ENCODE data around the gene CCSAP. TPM values are rescaled to one million over a fixed set of nuclear protein-coding genes. Genes with fewer than 3 reads are reported as not detected.

CCSAP gene
- total and polyA plus RNA-seq, 2 of the 13 experiments (the other 11 are each of a cell fraction or from before 2014, with no cell fraction given): 3.7 to 9.0 TPM

DNA sequence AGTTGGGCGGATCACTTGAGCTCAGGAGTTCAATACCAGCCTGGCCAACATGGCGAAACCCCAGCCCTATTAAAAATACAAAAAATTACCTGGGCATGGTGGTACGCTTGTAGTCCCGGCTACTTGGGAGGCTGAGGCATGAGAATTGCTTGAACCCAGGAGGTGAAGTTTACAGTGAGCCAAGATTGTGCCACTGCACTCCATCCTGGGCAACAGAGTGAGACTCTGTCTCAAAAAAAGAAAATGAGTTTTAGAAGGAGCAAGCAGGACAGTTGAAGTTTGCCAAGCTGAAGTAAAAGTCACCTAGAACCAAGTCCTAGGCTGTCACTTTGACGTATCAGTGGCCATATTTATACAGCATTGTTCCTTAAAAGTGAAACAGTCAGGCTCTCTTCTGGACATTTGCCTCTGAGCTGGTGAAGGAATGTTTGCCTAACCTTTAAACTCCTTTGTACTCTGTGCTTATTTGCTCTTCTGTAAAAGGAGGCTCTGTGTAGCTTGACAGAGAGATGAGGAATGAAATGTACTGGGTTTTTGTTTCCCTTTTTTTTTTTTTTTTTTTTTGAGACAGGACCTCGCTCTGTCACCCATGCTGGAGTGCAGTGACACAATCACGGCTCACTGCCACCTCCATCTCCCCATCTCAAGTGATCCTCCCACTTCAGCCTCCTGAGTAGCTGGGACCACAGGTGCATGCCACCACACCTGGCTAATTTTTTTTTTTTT, 69.2 kb downstream of the CCSAP start (continued):
- TF ChIP-seq, protein P1, sequence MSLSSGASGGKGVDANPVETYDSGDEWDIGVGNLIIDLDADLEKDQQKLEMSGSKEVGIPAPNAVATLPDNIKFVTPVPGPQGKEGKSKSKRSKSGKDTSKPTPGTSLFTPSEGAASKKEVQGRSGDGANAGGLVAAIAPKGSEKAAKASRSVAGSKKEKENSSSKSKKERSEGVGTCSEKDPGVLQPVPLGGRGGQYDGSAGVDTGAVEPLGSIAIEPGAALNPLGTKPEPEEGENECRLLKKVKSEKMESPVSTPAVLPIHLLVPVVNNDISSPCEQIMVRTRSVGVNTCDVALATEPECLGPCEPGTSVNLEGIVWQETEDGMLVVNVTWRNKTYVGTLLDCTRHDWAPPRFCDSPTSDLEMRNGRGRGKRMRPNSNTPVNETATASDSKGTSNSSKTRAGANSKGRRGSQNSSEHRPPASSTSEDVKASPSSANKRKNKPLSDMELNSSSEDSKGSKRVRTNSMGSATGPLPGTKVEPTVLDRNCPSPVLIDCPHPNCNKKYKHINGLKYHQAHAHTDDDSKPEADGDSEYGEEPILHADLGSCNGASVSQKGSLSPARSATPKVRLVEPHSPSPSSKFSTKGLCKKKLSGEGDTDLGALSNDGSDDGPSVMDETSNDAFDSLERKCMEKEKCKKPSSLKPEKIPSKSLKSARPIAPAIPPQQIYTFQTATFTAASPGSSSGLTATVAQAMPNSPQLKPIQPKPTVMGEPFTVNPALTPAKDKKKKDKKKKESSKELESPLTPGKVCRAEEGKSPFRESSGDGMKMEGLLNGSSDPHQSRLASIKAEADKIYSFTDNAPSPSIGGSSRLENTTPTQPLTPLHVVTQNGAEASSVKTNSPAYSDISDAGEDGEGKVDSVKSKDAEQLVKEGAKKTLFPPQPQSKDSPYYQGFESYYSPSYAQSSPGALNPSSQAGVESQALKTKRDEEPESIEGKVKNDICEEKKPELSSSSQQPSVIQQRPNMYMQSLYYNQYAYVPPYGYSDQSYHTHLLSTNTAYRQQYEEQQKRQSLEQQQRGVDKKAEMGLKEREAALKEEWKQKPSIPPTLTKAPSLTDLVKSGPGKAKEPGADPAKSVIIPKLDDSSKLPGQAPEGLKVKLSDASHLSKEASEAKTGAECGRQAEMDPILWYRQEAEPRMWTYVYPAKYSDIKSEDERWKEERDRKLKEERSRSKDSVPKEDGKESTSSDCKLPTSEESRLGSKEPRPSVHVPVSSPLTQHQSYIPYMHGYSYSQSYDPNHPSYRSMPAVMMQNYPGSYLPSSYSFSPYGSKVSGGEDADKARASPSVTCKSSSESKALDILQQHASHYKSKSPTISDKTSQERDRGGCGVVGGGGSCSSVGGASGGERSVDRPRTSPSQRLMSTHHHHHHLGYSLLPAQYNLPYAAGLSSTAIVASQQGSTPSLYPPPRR (CRISPR knock-in tag; IDR thresholded peaks at IDR 0.05; ENCODE audit: borderline replicate concordance): peak; percentile 68; the same call in 1 of the 2 replicates
- TF ChIP-seq, protein P2, sequence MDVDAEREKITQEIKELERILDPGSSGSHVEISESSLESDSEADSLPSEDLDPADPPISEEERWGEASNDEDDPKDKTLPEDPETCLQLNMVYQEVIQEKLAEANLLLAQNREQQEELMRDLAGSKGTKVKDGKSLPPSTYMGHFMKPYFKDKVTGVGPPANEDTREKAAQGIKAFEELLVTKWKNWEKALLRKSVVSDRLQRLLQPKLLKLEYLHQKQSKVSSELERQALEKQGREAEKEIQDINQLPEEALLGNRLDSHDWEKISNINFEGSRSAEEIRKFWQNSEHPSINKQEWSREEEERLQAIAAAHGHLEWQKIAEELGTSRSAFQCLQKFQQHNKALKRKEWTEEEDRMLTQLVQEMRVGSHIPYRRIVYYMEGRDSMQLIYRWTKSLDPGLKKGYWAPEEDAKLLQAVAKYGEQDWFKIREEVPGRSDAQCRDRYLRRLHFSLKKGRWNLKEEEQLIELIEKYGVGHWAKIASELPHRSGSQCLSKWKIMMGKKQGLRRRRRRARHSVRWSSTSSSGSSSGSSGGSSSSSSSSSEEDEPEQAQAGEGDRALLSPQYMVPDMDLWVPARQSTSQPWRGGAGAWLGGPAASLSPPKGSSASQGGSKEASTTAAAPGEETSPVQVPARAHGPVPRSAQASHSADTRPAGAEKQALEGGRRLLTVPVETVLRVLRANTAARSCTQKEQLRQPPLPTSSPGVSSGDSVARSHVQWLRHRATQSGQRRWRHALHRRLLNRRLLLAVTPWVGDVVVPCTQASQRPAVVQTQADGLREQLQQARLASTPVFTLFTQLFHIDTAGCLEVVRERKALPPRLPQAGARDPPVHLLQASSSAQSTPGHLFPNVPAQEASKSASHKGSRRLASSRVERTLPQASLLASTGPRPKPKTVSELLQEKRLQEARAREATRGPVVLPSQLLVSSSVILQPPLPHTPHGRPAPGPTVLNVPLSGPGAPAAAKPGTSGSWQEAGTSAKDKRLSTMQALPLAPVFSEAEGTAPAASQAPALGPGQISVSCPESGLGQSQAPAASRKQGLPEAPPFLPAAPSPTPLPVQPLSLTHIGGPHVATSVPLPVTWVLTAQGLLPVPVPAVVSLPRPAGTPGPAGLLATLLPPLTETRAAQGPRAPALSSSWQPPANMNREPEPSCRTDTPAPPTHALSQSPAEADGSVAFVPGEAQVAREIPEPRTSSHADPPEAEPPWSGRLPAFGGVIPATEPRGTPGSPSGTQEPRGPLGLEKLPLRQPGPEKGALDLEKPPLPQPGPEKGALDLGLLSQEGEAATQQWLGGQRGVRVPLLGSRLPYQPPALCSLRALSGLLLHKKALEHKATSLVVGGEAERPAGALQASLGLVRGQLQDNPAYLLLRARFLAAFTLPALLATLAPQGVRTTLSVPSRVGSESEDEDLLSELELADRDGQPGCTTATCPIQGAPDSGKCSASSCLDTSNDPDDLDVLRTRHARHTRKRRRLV (CRISPR knock-in tag; IDR thresholded peaks at IDR 0.05): no peak
- TF ChIP-seq ZNF350 (CRISPR knock-in tag; IDR thresholded peaks at IDR 0.05; ENCODE audit: borderline replicate concordance, low read depth) (peak; percentile 20; the same call in 1 of the 2 replicates), DNMT1 (CRISPR knock-in tag; IDR thresholded peaks at IDR 0.05) (no peak), ZSCAN21 (CRISPR knock-in tag; IDR thresholded peaks at IDR 0.05; ENCODE audit: borderline replicate concordance) (peak; percentile 60; the same call in 1 of the 2 replicates), ONECUT2 (CRISPR knock-in tag; IDR thresholded peaks at IDR 0.05) (no peak), ZNF879 (CRISPR knock-in tag; IDR thresholded peaks at IDR 0.05) (no peak), NAIF1 (CRISPR knock-in tag; IDR thresholded peaks at IDR 0.05; ENCODE audit: borderline replicate concordance) (no peak), MIER3 (CRISPR knock-in tag; IDR thresholded peaks at IDR 0.05; ENCODE audit: borderline replicate concordance) (no peak), DNMT3B (CRISPR knock-in tag; conservative IDR thresholded peaks at IDR 0.05) (no peak), STAT5B (CRISPR knock-in tag; IDR thresholded peaks at IDR 0.05) (no peak), BRD4 (CRISPR knock-in tag; IDR thresholded peaks at IDR 0.05) (no peak), ZNF644 (CRISPR knock-in tag; IDR thresholded peaks at IDR 0.05; ENCODE audit: low read depth) (0 out of 2 replicates have a peak, but pooled peaks have one; percentile 16), ZNF614 (CRISPR knock-in tag; IDR thresholded peaks at IDR 0.05; ENCODE audit: borderline replicate concordance) (no peak)
- TF ChIP-seq, protein P3, sequence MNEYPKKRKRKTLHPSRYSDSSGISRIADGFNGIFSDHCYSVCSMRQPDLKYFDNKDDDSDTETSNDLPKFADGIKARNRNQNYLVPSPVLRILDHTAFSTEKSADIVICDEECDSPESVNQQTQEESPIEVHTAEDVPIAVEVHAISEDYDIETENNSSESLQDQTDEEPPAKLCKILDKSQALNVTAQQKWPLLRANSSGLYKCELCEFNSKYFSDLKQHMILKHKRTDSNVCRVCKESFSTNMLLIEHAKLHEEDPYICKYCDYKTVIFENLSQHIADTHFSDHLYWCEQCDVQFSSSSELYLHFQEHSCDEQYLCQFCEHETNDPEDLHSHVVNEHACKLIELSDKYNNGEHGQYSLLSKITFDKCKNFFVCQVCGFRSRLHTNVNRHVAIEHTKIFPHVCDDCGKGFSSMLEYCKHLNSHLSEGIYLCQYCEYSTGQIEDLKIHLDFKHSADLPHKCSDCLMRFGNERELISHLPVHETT (CRISPR knock-in tag; conservative IDR thresholded peaks at IDR 0.05): peak; percentile 44; the same call in 1 of the 2 replicates
- TF ChIP-seq, protein P4, sequence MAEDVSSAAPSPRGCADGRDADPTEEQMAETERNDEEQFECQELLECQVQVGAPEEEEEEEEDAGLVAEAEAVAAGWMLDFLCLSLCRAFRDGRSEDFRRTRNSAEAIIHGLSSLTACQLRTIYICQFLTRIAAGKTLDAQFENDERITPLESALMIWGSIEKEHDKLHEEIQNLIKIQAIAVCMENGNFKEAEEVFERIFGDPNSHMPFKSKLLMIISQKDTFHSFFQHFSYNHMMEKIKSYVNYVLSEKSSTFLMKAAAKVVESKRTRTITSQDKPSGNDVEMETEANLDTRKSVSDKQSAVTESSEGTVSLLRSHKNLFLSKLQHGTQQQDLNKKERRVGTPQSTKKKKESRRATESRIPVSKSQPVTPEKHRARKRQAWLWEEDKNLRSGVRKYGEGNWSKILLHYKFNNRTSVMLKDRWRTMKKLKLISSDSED (CRISPR knock-in tag; IDR thresholded peaks at IDR 0.05): no peak
